Measurements from ENCODE around the gene VIT.

The VIT gene

GRCh38 chr2:36711741-36712314, 15.3 kb downstream of the VIT start:
- DNase-seq (ENCODE audit: low read depth), result no peak

DNA sequence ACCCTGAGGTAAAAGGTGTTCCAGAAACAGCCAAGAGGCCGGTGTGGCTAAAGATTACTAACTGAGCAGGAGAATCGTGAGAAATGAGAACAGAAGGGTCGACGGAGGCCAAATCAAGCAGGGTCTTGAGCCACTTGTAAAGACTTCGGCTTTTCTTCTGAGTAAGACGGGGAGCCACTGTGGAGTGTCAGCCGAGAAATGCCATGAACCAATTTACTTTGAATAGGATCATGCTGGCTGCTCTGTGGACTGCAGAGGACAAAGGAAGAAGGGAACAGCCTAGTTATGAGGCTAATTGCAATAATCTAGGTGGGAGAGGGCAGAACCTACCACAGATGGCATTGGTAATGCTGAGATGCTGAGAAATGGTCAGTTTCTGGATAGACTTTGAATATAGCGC, 16.8 kb downstream of the VIT start:
- DNase-seq (ENCODE audit: low read depth), result no peak

DNA sequence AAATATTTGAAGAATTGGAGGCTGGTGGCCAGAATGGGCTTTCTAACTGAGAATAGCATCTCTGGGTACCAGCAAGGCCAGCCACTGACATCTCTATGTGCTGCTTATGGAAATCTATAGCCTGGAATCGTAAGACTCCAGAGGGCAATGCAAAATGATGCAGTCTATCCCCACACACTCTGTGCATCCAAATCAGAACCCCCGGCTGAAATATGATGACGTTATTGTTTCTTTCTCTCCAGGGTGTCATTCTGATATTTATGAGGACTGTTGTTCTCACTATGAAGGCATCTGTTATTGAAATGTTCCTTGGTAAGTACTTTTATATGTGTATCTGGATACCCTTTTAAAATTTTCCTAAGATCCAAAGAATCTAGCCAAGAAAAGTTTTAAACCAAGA, 19.6 kb downstream of the VIT start:
- no peak for DNase-seq (ENCODE audit: low read depth)

DNA sequence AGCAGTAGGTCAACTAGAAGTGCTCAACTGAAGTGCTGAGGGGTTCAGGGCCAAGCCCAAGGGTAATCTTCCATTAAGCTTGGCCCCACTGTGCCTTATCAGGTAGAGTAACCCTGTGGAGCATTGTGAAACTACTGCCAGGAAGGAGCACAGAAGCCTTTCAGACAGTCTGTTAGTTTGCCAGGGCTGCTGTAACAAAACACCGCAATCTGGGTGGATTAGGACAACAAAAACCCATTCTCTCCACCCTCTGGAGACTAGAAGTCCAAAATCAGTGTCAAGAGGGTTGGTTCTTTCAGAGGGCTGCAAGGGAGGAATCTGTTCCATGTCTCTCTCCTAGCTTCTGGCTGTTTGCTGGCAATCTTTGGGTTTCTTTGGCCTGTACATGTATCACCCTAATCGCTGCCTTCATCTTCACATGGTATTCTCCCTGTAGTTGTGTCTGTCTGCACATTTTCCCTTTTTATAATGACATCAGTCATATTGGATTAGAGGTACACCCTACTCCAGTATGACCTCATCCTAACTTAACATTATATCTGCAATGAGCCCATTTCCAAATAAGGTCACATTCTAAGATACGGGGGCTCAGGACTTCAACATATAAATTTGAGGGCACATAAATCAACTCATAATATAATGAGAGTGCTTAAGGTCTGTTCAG, 21.2 kb downstream of the VIT start:
- peak; percentile 19 for DNase-seq (ENCODE audit: low read depth)

DNA sequence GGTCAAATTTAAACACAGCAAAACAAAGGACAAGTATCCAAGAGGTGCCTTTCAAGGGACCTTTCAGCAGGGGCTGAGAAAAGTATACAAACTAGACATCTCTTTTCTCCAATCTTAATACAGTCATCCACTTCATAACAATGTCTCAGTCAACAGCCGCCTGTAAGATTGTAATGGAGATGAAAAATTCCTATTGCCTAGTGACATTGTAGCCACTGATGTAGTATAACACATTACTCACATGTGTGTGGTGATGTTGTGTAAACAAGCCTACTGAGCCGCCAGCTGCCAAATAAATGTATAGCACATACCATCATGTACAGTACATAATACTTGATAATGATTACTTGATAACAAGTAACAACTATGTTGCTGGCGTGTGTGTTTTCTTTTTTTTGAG, 31.0 kb downstream of the VIT start:
- DNase-seq (ENCODE audit: low read depth), result no peak

GRCh38 chr2:36729067-36729466, 32.6 kb downstream of the VIT start:
- no peak for DNase-seq (ENCODE audit: low read depth)

DNA sequence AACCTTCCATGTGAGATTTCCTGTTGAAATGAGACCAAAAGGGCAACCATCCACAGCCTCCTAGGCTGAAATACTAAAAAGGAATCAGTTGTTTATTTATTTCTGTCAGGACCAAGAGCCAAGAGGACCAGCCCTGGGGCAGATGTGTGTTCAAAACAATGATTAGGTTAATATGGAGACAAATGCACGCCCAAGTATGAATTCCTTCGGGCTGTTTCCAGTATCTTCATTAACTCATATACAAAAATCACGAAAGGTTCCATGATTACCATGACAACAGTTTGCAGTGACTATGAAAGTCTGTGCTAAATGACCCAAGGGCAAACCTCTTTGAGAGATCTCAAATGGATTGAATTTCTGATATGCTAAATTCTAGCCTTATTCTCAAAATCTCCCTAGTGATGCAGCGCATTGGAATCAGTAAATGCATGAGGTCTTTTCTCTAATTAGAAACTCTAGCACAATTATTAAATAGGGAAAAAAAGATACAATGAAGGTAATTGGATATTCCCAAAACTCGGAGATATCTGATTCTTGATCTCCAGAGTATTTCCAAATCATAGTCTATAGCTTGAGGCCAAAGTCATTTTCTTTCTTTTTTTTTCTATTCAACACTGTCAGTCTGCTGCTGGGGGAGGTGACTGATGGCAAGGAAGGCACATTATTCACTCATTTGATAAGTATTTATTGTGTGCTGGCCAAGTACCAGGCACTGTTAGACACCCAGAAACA, 35.6 kb downstream of the VIT start:
- peak; percentile 97 for DNase-seq (ENCODE audit: low read depth)

GRCh38 chr2:36732673-36733036, 36.1 kb downstream of the VIT start:
- no peak for DNase-seq (ENCODE audit: low read depth)

DNA sequence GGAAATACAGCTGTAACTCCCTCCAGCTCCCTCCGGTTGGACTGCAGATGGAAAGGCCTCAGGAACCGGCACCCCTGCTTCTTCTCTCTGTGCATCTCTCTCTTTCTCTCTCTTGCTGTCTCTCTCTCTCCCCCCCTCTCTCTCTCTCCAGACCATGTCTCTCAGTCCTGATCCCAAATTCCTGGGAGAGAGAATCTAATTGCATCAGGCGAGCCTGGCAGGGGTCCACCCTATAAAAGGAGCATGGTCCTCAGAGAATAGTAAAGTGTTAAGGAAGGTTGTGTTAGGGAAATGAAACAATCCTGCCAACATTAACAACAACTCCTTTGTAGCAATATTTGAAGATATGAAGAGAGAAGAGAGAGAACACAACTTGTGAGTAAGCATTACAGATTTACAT, 36.7 kb downstream of the VIT start:
- DNase-seq (ENCODE audit: low read depth), result no peak

DNA sequence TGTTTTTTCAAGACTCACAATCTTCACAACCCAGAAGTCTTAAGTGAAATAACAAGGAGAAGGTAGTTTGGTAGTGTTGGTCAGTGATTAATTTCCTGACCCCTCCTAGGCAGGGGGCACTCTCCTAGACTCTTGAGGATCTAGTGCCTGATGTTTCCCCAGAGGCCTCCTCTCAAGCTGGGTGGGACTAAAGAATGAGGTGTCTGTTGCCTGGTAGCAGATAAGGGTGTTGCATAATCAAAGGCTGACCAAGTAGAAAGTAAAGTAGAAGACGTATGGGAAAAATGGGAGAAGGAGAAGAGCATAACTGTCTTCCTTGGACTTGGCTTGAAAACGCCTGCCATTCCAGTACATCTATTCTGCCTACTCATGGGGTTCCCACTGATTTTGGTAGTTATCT, 37.8 kb downstream of the VIT start:
- no peak for DNase-seq (ENCODE audit: low read depth)

- peak; percentile 4 for DNase-seq (ENCODE audit: low read depth)
These were observed 40.7 kb downstream of the VIT start for GRCh38 chr2:36737131-36737750.

DNA sequence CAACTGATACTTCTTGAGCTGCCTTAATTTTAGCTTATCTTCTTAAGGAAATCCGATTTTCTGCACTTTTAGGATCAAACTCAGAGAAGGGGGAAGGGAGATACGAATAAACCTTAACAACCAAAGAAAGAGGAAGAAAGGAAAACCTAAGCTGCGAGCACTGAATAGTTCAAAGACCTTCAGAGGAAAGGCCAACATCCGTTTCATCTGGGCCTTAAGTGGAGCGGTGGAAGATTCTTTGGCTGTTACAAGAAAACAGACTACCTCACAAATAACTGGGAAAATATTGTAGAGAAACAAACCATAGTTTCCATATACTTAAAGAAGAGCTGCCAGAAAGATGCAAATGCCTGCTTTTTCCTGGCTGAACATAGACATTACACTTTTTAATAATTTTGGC, 43.6 kb downstream of the VIT start:
- DNase-seq (ENCODE audit: low read depth), result no peak

DNA sequence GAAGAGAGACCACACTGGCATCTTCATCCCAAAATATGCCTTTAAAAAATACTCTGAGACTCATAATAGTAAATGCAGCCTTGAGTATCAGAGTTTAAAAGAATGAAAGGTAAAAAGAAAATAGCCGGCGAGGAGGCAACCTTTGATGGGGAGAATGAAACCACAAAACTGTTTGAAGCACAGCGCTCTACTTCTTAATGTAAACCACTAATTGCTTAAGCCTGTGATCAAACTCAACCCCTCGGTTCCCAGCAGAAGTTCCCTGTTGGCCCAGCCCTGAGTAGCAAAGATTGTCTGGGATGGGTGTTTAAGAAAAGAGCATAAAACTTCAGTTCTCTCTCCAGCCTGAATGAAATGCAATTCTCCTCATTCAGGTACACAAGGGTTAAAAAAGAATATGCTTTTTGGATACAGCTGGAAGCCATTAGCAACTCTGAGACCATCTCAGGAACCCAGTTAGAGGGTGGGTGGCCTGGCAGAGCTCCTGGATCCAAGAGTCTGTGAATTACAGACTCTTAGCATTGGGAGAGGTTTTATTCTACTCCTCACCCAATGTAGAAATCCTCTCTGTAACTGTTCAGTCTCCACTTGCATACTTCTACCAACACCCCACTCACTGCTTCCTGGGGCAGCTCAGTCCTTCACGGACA, 44.8 kb downstream of the VIT start:
- no peak for DNase-seq (ENCODE audit: low read depth)

GRCh38 chr2:36743954-36744353, 47.4 kb downstream of the VIT start:
- no peak for DNase-seq (ENCODE audit: low read depth)

GRCh38 chr2:36748166-36748565, 51.7 kb downstream of the VIT start:
- DNase-seq (ENCODE audit: low read depth), result no peak

DNA sequence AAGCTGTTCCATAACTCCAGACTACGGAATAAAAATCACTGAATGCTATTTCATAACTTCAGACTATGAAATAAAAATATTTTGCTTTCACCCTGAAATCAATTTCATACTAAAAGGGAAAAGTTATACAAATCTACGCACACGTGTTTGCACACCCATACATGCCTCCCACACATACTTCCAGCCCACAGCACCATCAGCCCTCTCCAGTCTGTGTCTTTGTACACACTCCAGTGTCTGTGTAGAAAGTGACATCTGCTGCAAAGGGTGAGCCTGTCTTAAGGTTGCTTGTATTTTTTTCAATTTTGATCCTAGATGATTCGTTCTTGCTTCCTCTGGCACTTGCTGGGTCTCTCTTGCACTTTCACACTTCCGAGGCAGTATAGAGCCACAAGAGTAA, 53.6 kb downstream of the VIT start:
- no peak for DNase-seq (ENCODE audit: low read depth)

DNA sequence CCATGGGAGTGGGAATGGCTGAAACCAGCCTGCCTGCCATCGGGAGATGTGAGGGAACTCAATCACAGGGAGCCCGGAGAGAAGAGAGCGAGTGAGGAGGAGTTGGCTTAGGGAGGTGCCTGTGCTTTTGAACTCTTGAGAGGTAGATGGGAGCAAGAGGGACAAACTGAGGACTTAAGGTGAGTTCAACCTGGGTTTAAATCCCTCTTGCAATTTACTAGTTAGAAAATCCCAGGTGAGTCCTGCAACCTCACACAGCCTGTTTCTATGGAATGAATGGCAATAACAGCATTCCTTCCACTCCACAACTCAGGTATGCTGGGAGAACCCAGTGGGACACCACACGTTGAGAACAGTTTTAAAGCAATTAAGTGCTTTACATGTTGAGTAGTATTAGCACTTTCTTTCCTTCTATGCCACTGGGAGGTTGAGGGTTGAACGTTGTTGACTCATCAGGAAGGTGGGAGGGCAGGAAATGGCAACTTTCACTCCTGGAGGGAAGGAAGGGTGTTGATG, 57.3 kb downstream of the VIT start:
- no peak for DNase-seq (ENCODE audit: low read depth)

DNA sequence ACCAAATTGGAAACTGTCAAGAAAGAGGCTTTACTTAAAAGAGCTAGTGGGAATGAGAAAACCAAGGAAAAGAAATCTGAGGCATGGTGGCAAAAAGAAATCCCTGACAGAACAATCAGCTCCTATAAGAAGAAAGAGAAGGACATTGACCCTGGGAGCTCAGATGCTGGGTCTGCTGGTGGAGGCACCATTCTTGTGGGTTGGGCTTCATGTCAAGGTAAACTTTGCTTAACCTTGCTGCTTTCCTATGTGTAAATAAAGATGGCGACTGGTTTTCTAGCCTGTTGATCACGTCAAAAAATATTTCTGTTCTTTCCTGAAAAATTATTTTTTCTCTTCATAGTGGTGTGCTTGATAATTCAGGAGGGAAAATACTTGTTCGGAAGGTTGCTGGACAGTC, 58.1 kb downstream of the VIT start:
- DNase-seq (ENCODE audit: low read depth), result no peak

DNA sequence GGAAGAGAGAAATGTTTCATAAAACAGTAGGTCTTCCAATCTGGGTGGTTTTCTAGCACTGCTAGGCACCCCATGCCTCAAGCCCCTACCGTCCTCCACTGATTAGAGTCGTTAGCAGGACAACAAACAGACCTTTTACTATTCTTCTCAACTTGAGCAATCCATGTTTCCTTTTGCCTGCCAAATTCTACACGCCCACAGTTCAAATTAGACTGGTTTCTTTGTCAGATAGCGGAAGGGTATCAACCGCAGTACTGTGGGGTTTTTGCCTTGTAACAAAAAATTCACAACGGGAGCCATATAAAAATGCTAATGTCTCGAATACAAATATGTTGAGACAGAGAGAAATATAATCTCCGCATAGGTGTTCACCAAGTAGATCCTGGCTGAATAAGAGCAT, 59.9 kb downstream of the VIT start:
- DNase-seq (ENCODE audit: low read depth), result no peak

- no peak for DNase-seq (ENCODE audit: low read depth)
These were observed 66.4 kb downstream of the VIT start for GRCh38 chr2:36762764-36763490.

GRCh38 chr2:36769106-36769505, 72.6 kb downstream of the VIT start:
- peak; percentile 6 for DNase-seq (ENCODE audit: low read depth)

Measured in fibroblast of gingiva (primary cell).